Mucosa of stomach (tissue), 1 donor: ENCODE measurements around the gene MYT1.
A peak's percentile ranks its signal among the peaks of the same experiment; 100 is the strongest.
"Not testable (repeated sequence)": the region's sequence is repeated elsewhere in the genome, so short reads cannot be mapped to it uniquely, and the experiment has no call there.

ENCODE experiments used
- H3K27me3 ChIP-seq: one replicate; pipeline ENCODE4 v1.7.0; 2013; ENCODE audit warnings: mild to moderate bottlenecking, low read length; ENCODE audit not compliant: control insufficient read depth, insufficient read depth
- H3K36me3 ChIP-seq: one replicate; pipeline ENCODE4 v1.7.0; 2013; ENCODE audit warnings: low read length; ENCODE audit not compliant: control insufficient read depth, insufficient read depth
- H3K4me1 ChIP-seq: one replicate; pipeline ENCODE4 v1.7.0; 2013; ENCODE audit warnings: mild to moderate bottlenecking, low read length; ENCODE audit not compliant: control insufficient read depth, insufficient read depth
- H3K4me3 ChIP-seq: one replicate; pipeline ENCODE4 v1.7.0; 2013; ENCODE audit warnings: low read length
- H3K9ac ChIP-seq: one replicate; pipeline ENCODE4 v1.7.0; 2013; ENCODE audit warnings: mild to moderate bottlenecking, low read length, moderate library complexity
- H3K9me3 ChIP-seq: one replicate; pipeline ENCODE4 v1.7.0; 2013; ENCODE audit warnings: mild to moderate bottlenecking, low read length, moderate library complexity; ENCODE audit not compliant: control insufficient read depth
- donor health status: Pancreatic carcinoma.

MYT1 gene

GRCh38 chr20:64164123-64164836, at the start of gene MYT1:
Gene MYT1 (plus strand): TSS chr20:64164452. CDS start chr20:64198862, 34,410 bp downstream.
- no peak within 1 kb of the TSS for H3K9ac ChIP-seq
- H3K4me1 ChIP-seq: no peaks in the 10 kb centered on the region
- no peaks in the 10 kb centered on the region for H3K9me3 ChIP-seq
- H3K4me3 ChIP-seq: no peak within 1 kb of the TSS
- no peaks in the 10 kb centered on the region for H3K36me3 ChIP-seq
- peaks cover 40% of the 10 kb centered on the region for H3K27me3 ChIP-seq

GRCh38 chr20:64115171-64115911, 48.9 kb upstream of the MYT1 start:
- Histone ChIP-seq H3K4me1 (peaks cover 5% of the 10 kb centered on the region), H3K36me3 (no peaks in the 10 kb centered on the region), H3K9ac (no peak overlapping the region), H3K27me3 (no peaks in the 10 kb centered on the region), H3K9me3 (no peaks in the 10 kb centered on the region), H3K4me3 (no peak overlapping the region)

- H3K36me3 ChIP-seq: no peaks in the 10 kb centered on the region
- peaks cover 6% of the 10 kb centered on the region for H3K4me1 ChIP-seq
- no peak overlapping the region for H3K4me3 ChIP-seq
- H3K9ac ChIP-seq: no peak overlapping the region
- no peaks in the 10 kb centered on the region for H3K9me3 ChIP-seq
- H3K27me3 ChIP-seq: peaks cover 3% of the 10 kb centered on the region
These were observed 48.2 kb upstream of the MYT1 start for GRCh38 chr20:64116016-64116415.

GRCh38 chr20:64116541-64117431, 47.5 kb upstream of the MYT1 start:
- peaks cover 6% of the 10 kb centered on the region for H3K4me1 ChIP-seq
- H3K9me3 ChIP-seq: no peaks in the 10 kb centered on the region
- no peaks in the 10 kb centered on the region for H3K36me3 ChIP-seq
- peaks cover 11% of the 10 kb centered on the region for H3K27me3 ChIP-seq
- no peak overlapping the region for H3K4me3 ChIP-seq
- no peak overlapping the region for H3K9ac ChIP-seq

GRCh38 chr20:64117432-64117777, 46.8 kb upstream of the MYT1 start:
- H3K36me3 ChIP-seq, H3K4me3 ChIP-seq, H3K9ac ChIP-seq, H3K4me1 ChIP-seq, H3K9me3 ChIP-seq: not testable (repeated sequence)
- H3K27me3 ChIP-seq: peaks cover 13% of the 10 kb centered on the region

- H3K36me3 ChIP-seq: no peaks in the 10 kb centered on the region
- H3K4me3 ChIP-seq: no peak overlapping the region
- H3K9me3 ChIP-seq: no peaks in the 10 kb centered on the region
- no peak overlapping the region for H3K9ac ChIP-seq
- peaks cover 13% of the 10 kb centered on the region for H3K27me3 ChIP-seq
- peaks cover 6% of the 10 kb centered on the region for H3K4me1 ChIP-seq
These were observed 45.0 kb upstream of the MYT1 start for GRCh38 chr20:64119301-64119680.

GRCh38 chr20:64119681-64120341, 44.4 kb upstream of the MYT1 start:
- no peaks in the 10 kb centered on the region for H3K9me3 ChIP-seq
- H3K36me3 ChIP-seq: no peaks in the 10 kb centered on the region
- H3K27me3 ChIP-seq: peaks cover 13% of the 10 kb centered on the region
- H3K9ac ChIP-seq: no peak overlapping the region
- peaks cover 6% of the 10 kb centered on the region for H3K4me1 ChIP-seq
- H3K4me3 ChIP-seq: peak overlapping the region; percentile 36

- H3K9me3 ChIP-seq: no peaks in the 10 kb centered on the region
These were observed 42.7 kb upstream of the MYT1 start for GRCh38 chr20:64121586-64121985.

GRCh38 chr20:64122927-64123326, 41.3 kb upstream of the MYT1 start:
- not testable (repeated sequence) for H3K36me3 ChIP-seq, H3K9me3 ChIP-seq, H3K4me1 ChIP-seq, H3K4me3 ChIP-seq, H3K9ac ChIP-seq
- peaks cover 13% of the 10 kb centered on the region for H3K27me3 ChIP-seq

More at GRCh38 chr20:64121586-64121985, 42.7 kb upstream of the MYT1 start:
- Histone ChIP-seq H3K27me3 (peaks cover 13% of the 10 kb centered on the region), H3K4me1 (peaks cover 6% of the 10 kb centered on the region), H3K4me3 (no peak overlapping the region), H3K36me3 (no peaks in the 10 kb centered on the region), H3K9ac (no peak overlapping the region)

- H3K9me3 ChIP-seq, H3K4me1 ChIP-seq, H3K4me3 ChIP-seq, H3K36me3 ChIP-seq, H3K9ac ChIP-seq: not testable (repeated sequence)
- peaks cover 13% of the 10 kb centered on the region for H3K27me3 ChIP-seq
These were observed 40.7 kb upstream of the MYT1 start for GRCh38 chr20:64123517-64123916.

- H3K4me1 ChIP-seq: no peaks in the 10 kb centered on the region
- no peak overlapping the region for H3K4me3 ChIP-seq
- no peak overlapping the region for H3K9ac ChIP-seq
- H3K9me3 ChIP-seq: no peaks in the 10 kb centered on the region
- H3K27me3 ChIP-seq: no peaks in the 10 kb centered on the region
- no peaks in the 10 kb centered on the region for H3K36me3 ChIP-seq
These were observed 35.0 kb upstream of the MYT1 start for GRCh38 chr20:64129146-64129782.
